B cell (primary cell): ENCODE measurements around the gene CCR6.

Source experiments
- EZH2 ChIP-seq: IDR thresholded peaks from 2 replicates; pipeline ENCODE4 v1.6.1; 2012; ENCODE audit warnings: borderline replicate concordance, low read depth, mild to moderate bottlenecking, moderate library complexity, low read length; ENCODE audit not compliant: insufficient read depth, poor library complexity, severe bottlenecking
- TF ChIP-seq, protein P1 (sequence below): fragments of 200-600 bp; IDR thresholded peaks from one replicate; pipeline ENCODE4 v1.8.0; 2022; ENCODE audit warnings: antibody characterized with exemption, mild to moderate bottlenecking

- TF ChIP-seq EZH2: no peak
- TF ChIP-seq, protein P1, sequence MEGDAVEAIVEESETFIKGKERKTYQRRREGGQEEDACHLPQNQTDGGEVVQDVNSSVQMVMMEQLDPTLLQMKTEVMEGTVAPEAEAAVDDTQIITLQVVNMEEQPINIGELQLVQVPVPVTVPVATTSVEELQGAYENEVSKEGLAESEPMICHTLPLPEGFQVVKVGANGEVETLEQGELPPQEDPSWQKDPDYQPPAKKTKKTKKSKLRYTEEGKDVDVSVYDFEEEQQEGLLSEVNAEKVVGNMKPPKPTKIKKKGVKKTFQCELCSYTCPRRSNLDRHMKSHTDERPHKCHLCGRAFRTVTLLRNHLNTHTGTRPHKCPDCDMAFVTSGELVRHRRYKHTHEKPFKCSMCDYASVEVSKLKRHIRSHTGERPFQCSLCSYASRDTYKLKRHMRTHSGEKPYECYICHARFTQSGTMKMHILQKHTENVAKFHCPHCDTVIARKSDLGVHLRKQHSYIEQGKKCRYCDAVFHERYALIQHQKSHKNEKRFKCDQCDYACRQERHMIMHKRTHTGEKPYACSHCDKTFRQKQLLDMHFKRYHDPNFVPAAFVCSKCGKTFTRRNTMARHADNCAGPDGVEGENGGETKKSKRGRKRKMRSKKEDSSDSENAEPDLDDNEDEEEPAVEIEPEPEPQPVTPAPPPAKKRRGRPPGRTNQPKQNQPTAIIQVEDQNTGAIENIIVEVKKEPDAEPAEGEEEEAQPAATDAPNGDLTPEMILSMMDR: no peak
These were observed 35.0 kb upstream of the CCR6 start for GRCh38 chr6:167087857-167088354.
